ENCODE results near the gene GOLGA2. TPM values are rescaled to one million over a fixed set of nuclear protein-coding genes. Genes with fewer than 3 reads are reported as not detected.

GOLGA2 gene
- total and polyA plus RNA-seq, 2 of the 13 experiments (the other 11 are each of a cell fraction or from before 2014, with no cell fraction given), result 45.3 to 45.8 TPM

DNA sequence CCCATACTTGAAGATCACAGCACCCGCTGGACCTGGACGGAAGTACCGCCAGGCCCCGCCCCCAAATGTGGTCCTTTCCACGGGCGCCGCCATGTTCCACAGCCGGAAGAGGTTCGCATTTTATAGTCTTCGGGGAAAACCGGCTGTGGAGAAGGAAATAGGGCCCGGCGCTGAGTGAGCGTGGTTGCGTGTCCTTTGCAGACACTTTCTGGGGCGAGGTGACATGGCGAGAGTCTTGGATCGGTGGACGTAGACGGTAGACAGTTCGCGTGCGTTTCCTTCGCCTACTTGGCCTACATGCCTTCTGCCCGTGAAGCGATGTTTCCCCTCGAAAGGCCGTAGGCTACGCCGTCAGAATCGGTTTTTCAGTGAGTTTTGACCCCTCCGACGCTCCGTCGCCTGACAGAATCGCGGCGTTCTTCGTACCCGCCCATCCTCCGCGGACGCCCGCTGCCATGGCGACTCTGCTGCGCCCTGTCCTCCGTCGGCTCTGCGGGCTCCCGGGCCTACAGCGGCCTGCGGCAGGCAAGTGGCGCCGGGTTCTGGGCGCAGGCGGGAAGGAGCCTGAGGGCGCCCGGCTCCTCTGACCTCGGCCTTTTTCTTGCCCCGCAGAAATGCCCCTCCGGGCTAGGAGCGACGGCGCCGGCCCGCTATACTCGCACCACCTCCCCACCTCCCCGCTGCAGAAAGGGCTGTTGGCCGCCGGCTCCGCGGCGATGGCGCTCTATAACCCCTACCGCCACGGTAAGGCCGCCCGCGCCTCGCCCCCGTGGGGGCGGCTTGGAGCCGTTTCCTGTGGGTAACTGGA, 46.8 kb upstream of the GOLGA2 start, which contains the start of the genes COQ4 and TRUB2 (continued):
- TF ChIP-seq, protein P1, sequence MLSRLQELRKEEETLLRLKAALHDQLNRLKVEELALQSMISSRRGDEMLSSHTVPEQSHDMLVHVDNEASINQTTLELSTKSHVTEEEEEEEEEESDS (CRISPR knock-in tag; IDR thresholded peaks at IDR 0.05; ENCODE audit: borderline replicate concordance), result no peak
- TF ChIP-seq SMYD3 (CRISPR knock-in tag; IDR thresholded peaks at IDR 0.05), result 0 out of 2 replicates have a peak, but pooled peaks have one; percentile 12
- TF ChIP-seq, protein P2, sequence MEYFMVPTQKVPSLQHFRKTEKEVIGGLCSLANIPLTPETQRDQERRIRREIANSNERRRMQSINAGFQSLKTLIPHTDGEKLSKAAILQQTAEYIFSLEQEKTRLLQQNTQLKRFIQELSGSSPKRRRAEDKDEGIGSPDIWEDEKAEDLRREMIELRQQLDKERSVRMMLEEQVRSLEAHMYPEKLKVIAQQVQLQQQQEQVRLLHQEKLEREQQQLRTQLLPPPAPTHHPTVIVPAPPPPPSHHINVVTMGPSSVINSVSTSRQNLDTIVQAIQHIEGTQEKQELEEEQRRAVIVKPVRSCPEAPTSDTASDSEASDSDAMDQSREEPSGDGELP (IDR thresholded peaks at IDR 0.05; ENCODE audit: borderline replicate concordance, low read depth), result no peak
- 0 out of 2 replicates have a peak, but pooled peaks have one; percentile 65 for TF ChIP-seq DNMT1 (CRISPR knock-in tag; IDR thresholded peaks at IDR 0.05)
- TF ChIP-seq KLF13 (CRISPR knock-in tag; IDR thresholded peaks at IDR 0.05), result no peak
- TF ChIP-seq ZSCAN22 (CRISPR knock-in tag; IDR thresholded peaks at IDR 0.05), result no peak
- TF ChIP-seq, protein P3, sequence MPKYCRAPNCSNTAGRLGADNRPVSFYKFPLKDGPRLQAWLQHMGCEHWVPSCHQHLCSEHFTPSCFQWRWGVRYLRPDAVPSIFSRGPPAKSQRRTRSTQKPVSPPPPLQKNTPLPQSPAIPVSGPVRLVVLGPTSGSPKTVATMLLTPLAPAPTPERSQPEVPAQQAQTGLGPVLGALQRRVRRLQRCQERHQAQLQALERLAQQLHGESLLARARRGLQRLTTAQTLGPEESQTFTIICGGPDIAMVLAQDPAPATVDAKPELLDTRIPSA (CRISPR knock-in tag; IDR thresholded peaks at IDR 0.05; ENCODE audit: borderline replicate concordance), result no peak
- TF ChIP-seq, protein P4, sequence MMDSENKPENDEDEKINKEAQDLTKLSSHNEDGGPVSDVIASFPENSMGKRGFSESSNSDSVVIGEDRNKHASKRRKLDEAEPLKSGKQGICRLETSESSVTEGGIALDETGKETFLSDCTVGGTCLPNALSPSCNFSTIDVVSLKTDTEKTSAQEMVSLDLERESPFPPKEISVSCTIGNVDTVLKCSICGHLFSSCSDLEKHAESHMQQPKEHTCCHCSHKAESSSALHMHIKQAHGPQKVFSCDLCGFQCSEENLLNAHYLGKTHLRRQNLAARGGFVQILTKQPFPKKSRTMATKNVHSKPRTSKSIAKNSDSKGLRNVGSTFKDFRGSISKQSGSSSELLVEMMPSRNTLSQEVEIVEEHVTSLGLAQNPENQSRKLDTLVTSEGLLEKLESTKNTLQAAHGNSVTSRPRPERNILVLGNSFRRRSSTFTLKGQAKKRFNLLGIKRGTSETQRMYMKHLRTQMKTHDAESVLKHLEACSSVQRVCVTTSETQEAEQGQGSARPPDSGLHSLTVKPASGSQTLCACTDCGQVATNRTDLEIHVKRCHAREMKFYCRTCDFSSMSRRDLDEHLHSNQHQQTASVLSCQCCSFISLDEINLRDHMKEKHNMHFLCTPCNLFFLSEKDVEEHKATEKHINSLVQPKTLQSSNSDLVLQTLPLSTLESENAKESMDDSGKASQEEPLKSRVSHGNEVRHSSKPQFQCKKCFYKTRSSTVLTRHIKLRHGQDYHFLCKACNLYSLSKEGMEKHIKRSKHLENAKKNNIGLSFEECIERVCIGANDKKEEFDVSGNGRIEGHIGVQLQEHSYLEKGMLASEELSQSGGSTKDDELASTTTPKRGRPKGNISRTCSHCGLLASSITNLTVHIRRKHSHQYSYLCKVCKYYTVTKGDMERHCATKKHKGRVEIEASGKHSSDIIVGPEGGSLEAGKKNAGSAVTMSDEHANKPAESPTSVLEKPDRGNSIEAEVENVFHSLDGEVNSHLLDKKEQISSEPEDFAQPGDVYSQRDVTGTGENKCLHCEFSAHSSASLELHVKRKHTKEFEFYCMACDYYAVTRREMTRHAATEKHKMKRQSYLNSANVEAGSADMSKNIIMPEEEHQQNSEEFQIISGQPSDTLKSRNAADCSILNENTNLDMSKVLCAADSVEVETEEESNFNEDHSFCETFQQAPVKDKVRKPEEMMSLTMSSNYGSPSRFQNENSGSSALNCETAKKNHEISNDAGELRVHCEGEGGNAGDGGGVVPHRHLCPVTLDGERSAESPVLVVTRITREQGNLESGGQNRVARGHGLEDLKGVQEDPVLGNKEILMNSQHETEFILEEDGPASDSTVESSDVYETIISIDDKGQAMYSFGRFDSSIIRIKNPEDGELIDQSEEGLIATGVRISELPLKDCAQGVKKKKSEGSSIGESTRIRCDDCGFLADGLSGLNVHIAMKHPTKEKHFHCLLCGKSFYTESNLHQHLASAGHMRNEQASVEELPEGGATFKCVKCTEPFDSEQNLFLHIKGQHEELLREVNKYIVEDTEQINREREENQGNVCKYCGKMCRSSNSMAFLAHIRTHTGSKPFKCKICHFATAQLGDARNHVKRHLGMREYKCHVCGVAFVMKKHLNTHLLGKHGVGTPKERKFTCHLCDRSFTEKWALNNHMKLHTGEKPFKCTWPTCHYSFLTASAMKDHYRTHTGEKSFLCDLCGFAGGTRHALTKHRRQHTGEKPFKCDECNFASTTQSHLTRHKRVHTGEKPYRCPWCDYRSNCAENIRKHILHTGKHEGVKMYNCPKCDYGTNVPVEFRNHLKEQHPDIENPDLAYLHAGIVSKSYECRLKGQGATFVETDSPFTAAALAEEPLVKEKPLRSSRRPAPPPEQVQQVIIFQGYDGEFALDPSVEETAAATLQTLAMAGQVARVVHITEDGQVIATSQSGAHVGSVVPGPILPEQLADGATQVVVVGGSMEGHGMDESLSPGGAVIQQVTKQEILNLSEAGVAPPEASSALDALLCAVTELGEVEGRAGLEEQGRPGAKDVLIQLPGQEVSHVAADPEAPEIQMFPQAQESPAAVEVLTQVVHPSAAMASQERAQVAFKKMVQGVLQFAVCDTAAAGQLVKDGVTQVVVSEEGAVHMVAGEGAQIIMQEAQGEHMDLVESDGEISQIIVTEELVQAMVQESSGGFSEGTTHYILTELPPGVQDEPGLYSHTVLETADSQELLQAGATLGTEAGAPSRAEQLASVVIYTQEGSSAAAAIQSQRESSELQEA (CRISPR knock-in tag; IDR thresholded peaks at IDR 0.05; ENCODE audit: not compliant biosample characterization), result peak; percentile 73
- TF ChIP-seq SIX1 (CRISPR knock-in tag; IDR thresholded peaks at IDR 0.05; ENCODE audit: borderline replicate concordance), result no peak
- TF ChIP-seq ZNF10 (CRISPR knock-in tag; IDR thresholded peaks at IDR 0.05; ENCODE audit: borderline replicate concordance, low read depth), result no peak
- TF ChIP-seq BCL6 (CRISPR knock-in tag; IDR thresholded peaks at IDR 0.05), result 0 out of 2 replicates have a peak, but pooled peaks have one; percentile 1
- TF ChIP-seq, protein P5, sequence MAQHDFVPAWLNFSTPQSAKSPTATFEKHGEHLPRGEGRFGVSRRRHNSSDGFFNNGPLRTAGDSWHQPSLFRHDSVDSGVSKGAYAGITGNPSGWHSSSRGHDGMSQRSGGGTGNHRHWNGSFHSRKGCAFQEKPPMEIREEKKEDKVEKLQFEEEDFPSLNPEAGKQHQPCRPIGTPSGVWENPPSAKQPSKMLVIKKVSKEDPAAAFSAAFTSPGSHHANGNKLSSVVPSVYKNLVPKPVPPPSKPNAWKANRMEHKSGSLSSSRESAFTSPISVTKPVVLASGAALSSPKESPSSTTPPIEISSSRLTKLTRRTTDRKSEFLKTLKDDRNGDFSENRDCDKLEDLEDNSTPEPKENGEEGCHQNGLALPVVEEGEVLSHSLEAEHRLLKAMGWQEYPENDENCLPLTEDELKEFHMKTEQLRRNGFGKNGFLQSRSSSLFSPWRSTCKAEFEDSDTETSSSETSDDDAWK (CRISPR knock-in tag; IDR thresholded peaks at IDR 0.05), result no peak
- no peak for TF ChIP-seq ZNF724P (CRISPR knock-in tag; IDR thresholded peaks at IDR 0.05; ENCODE audit: borderline replicate concordance)
- no peak for TF ChIP-seq CC2D1A (CRISPR knock-in tag; IDR thresholded peaks at IDR 0.05)

Data from HepG2 (cell line).